ENCODE measurements around the gene GCDH.

GRCh38 chr19:12891553-12892021 is 627 bp downstream of the GCDH start:
- no peak for TF ChIP-seq POLR2A (IDR thresholded peaks at IDR 0.05)
- TF ChIP-seq, protein P1, sequence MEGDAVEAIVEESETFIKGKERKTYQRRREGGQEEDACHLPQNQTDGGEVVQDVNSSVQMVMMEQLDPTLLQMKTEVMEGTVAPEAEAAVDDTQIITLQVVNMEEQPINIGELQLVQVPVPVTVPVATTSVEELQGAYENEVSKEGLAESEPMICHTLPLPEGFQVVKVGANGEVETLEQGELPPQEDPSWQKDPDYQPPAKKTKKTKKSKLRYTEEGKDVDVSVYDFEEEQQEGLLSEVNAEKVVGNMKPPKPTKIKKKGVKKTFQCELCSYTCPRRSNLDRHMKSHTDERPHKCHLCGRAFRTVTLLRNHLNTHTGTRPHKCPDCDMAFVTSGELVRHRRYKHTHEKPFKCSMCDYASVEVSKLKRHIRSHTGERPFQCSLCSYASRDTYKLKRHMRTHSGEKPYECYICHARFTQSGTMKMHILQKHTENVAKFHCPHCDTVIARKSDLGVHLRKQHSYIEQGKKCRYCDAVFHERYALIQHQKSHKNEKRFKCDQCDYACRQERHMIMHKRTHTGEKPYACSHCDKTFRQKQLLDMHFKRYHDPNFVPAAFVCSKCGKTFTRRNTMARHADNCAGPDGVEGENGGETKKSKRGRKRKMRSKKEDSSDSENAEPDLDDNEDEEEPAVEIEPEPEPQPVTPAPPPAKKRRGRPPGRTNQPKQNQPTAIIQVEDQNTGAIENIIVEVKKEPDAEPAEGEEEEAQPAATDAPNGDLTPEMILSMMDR (IDR thresholded peaks at IDR 0.05): no peak

Measured in right lobe of liver (tissue), 4 donors.